AG09319 (cell line): ENCODE measurements around the gene CDH22.

Source experiments
- DNase-seq: peaks from one replicate; pipeline ENCODE4 v3.0.0-alpha.2; 2010; ENCODE audit warnings: low read depth; ENCODE audit errors: extremely low read depth
- CTCF ChIP-seq: IDR thresholded peaks from 2 replicates; pipeline ENCODE4 v1.5.1; 2011; ENCODE audit warnings: low read depth, mild to moderate bottlenecking, inconsistent platforms, low read length, moderate library complexity

Gene CDH22

GRCh38 chr20:46206992-46207549 is 101.2 kb downstream of the CDH22 start:
- no peak for TF ChIP-seq CTCF
- DNase-seq, result no peak

GRCh38 chr20:46206025-46206424 is 102.3 kb downstream of the CDH22 start:
- TF ChIP-seq CTCF, result no peak
- no peak for DNase-seq

GRCh38 chr20:46205349-46205748 is 102.9 kb downstream of the CDH22 start:
- no peak for TF ChIP-seq CTCF
- DNase-seq, result no peak

GRCh38 chr20:46204594-46205186 is 103.6 kb downstream of the CDH22 start:
- no peak for TF ChIP-seq CTCF
- no peak for DNase-seq

- DNase-seq, result no peak
- TF ChIP-seq CTCF, result no peak
Observed at GRCh38 chr20:46203510-46203837, 104.8 kb downstream of the CDH22 start.

GRCh38 chr20:46202766-46203509 is 105.4 kb downstream of the CDH22 start:
- DNase-seq, result no peak
- TF ChIP-seq CTCF, result no peak
